GM23338 (cell line): ENCODE measurements around the gene GPR146.

Experiments used
- CTCF ChIP-seq, 2 experiments: fragments of 200-600 bp in 1 of 2; sonication (generic) in 1 of 2; conservative IDR thresholded peaks; 2 replicates each; pipeline versions ENCODE4 v1.5.1 to v1.6.1; 2016 to 2017; ENCODE audit warnings: antibody characterized with exemption in 2 of 2, low read depth in 2 of 2, mild to moderate bottlenecking in 2 of 2, moderate library complexity in 1 of 2
- EZH2 ChIP-seq: fragments of 200-600 bp; sonication (generic); IDR thresholded peaks from one replicate; pipeline ENCODE4 v1.8.0; 2017; ENCODE audit warnings: antibody characterized with exemption, mild to moderate bottlenecking, low read depth; ENCODE audit not compliant: unreplicated experiment
- POLR2AphosphoS5 ChIP-seq: IDR thresholded peaks from 2 replicates; pipeline ENCODE4 v1.6.1; 2016; ENCODE audit warnings: antibody characterized with exemption, low read depth
- TF ChIP-seq, protein P1 (sequence below): IDR thresholded peaks from one replicate; pipeline ENCODE4 v1.6.1; 2018; ENCODE audit warnings: antibody characterized with exemption; ENCODE audit not compliant: unreplicated experiment

GRCh38 chr7:1057416-1058291, 13.3 kb downstream of the GPR146 start:
- TF ChIP-seq POLR2AphosphoS5 (no peak), EZH2 (no peak), CTCF (conservative IDR thresholded peaks at IDR 0.05; ENCODE audit: low read depth in 2 of 2) (no peak)
- TF ChIP-seq, protein P1, sequence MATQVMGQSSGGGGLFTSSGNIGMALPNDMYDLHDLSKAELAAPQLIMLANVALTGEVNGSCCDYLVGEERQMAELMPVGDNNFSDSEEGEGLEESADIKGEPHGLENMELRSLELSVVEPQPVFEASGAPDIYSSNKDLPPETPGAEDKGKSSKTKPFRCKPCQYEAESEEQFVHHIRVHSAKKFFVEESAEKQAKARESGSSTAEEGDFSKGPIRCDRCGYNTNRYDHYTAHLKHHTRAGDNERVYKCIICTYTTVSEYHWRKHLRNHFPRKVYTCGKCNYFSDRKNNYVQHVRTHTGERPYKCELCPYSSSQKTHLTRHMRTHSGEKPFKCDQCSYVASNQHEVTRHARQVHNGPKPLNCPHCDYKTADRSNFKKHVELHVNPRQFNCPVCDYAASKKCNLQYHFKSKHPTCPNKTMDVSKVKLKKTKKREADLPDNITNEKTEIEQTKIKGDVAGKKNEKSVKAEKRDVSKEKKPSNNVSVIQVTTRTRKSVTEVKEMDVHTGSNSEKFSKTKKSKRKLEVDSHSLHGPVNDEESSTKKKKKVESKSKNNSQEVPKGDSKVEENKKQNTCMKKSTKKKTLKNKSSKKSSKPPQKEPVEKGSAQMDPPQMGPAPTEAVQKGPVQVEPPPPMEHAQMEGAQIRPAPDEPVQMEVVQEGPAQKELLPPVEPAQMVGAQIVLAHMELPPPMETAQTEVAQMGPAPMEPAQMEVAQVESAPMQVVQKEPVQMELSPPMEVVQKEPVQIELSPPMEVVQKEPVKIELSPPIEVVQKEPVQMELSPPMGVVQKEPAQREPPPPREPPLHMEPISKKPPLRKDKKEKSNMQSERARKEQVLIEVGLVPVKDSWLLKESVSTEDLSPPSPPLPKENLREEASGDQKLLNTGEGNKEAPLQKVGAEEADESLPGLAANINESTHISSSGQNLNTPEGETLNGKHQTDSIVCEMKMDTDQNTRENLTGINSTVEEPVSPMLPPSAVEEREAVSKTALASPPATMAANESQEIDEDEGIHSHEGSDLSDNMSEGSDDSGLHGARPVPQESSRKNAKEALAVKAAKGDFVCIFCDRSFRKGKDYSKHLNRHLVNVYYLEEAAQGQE = no peak
